ENCODE results near the gene NAALADL2.

NAALADL2 gene

DNA sequence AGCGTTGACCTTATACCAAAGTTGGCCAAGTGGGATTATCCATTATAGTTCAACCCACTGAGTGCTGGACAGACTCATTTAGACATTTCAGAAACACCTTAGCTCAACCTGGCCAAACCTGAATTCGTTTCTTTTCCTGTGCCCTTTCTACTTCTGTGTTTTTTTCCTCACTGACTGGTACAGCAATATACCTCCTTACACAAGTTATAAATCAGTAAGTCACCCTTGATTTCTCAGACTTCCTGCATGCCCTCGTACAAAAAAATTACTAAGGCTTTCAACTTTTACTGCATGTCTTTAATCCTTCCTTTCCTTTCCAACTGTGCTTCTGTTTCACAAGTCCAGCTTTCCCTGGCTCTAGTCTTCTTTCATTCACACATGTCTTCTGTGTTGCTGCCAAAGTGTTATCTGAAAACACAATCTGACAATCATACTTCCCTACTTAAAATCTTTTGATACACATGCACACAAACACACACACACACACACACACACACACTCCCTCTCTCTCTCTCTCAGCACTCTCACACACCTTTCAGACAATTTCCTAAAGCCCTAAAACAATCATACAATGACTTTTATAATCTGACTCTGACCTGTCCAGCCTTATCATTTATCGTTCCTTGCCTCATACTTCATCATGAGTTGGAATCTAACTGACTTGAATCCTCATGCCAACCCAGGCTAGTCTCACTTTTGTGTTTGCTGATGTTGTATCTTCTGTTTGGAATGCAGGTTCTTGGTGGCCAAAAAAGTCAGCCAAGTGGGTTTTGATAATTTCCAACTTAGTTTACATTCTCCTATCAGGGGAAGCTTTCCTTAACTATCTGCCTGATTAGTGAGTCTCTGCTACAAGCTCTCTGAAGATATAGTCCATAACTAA, 436.4 kb downstream of the NAALADL2 start:
- no peak for TF ChIP-seq CTCF (conservative IDR thresholded peaks at IDR 0.05; ENCODE audit: low read depth, low read length)
- no peak for DNase-seq (ENCODE audit: low read depth)

GRCh38 chr3:175297216-175297615, 438.1 kb downstream of the NAALADL2 start:
- no peak overlapping the region for H3K4me3 ChIP-seq (ENCODE audit: low read depth, low read length)
- DNase-seq (ENCODE audit: low read depth): no peak
- TF ChIP-seq CTCF (conservative IDR thresholded peaks at IDR 0.05; ENCODE audit: low read depth, low read length): no peak

More for the DNA sequence above, 436.4 kb downstream of the NAALADL2 start:
- no peak overlapping the region for H3K4me3 ChIP-seq (ENCODE audit: low read depth, low read length)

DNA sequence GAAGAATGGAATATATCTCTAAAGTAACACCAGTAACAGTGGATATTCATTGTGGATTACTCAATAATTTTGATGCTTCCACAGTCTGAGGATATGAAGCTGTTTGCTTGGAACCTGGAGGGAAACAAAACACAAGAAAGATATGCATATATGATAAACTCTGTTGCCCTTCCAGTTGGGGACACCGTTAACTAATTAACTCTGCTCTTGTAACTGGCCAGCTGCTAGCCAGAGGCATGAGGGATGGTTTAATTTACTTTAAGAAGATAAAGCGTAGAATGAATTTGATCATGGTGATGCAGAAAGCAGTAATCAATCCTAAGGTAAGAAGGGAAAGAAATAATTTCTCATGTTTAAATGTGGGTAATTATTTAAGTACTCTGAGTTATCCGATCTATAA, 442.6 kb downstream of the NAALADL2 start:
- no peak for DNase-seq (ENCODE audit: low read depth)
- no peak overlapping the region for H3K4me3 ChIP-seq (ENCODE audit: low read depth, low read length)
- no peak for TF ChIP-seq CTCF (conservative IDR thresholded peaks at IDR 0.05; ENCODE audit: low read depth, low read length)

- no peak for TF ChIP-seq CTCF (conservative IDR thresholded peaks at IDR 0.05; ENCODE audit: low read depth, low read length)
- no peak overlapping the region for H3K4me3 ChIP-seq (ENCODE audit: low read depth, low read length)
- DNase-seq (ENCODE audit: low read depth): peak; percentile 13
Observed at GRCh38 chr3:175304404-175304803, 445.3 kb downstream of the NAALADL2 start.

- no peak overlapping the region for H3K4me3 ChIP-seq (ENCODE audit: low read depth, low read length)
Observed at GRCh38 chr3:175307642-175308041, 448.5 kb downstream of the NAALADL2 start.

DNA sequence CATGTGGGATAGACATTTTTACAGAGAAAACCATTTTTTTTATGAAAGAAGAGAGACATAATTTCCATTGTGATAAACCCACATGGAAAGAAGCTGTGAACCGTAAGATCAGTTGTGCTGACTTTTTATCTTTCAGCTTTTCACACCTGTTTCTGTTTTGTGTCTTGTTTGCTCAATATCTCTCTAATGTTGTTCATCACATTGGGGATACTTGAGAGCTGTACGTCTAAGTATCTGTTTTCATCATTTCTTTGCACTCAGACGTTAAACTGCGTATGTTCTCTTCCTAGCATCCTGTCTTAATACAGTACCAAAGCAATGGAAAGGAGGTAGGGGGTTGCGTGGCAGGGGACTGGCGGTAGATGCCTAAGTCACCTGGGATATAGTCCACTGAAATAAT, 449.0 kb downstream of the NAALADL2 start:
- H3K4me3 ChIP-seq (ENCODE audit: low read depth, low read length): no peak overlapping the region
- DNase-seq (ENCODE audit: low read depth): no peak
- no peak for TF ChIP-seq CTCF (conservative IDR thresholded peaks at IDR 0.05; ENCODE audit: low read depth, low read length)

More at GRCh38 chr3:175307642-175308041, 448.5 kb downstream of the NAALADL2 start:
- DNase-seq (ENCODE audit: low read depth): no peak
- no peak for TF ChIP-seq CTCF (conservative IDR thresholded peaks at IDR 0.05; ENCODE audit: low read depth, low read length)

DNA sequence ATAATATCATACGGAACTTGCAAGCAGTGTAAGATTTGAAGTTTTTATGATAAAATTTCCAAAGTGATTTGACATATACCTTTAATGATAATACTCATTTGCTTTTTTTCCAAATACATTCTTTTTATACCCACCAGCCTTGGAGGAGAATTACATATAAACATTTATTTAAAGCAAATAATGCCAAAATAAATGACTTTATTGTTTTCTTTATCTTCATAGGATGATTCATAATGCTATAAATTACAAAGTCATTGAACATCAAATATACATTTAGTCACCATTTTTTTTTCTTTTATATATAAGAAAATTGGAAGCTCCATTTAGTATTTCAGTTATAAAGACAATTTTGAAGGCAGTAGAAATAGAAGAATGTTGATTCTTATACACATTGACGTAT, 450.9 kb downstream of the NAALADL2 start:
- no peak overlapping the region for H3K4me3 ChIP-seq (ENCODE audit: low read depth, low read length)
- DNase-seq (ENCODE audit: low read depth): no peak
- TF ChIP-seq CTCF (conservative IDR thresholded peaks at IDR 0.05; ENCODE audit: low read depth, low read length): no peak

Measured in choroid plexus epithelial cell (primary cell).